ENCODE data around the gene CCDC30. TPM values are rescaled to one million over a fixed set of nuclear protein-coding genes. Genes with fewer than 3 reads are reported as not detected.
"Not testable (repeated sequence)": the region's sequence is repeated elsewhere in the genome, so short reads cannot be mapped to it uniquely, and the experiment has no call there.

The CCDC30 gene
- total RNA-seq, 1 donor from 2014 or later: 3.0 TPM

DNA sequence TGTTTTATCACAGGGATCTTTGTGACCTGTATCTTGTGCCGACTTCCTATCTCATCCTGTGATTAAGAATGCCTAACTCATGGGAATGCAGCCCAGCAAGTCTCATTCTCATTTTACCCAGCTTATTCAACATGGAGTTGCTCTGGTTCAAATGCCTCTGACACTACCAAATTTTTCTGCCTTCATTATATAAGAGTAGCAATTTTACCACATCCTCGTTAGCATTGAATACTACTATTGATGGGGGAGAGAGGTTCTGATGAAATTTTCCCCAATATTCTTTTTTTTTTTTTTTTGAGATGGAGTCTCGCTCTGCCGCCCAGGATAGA, 150.7 kb downstream of the CCDC30 start:
- H3K27ac Mint-ChIP-seq (ENCODE audit: unreplicated experiment): no peak overlapping the region

DNA sequence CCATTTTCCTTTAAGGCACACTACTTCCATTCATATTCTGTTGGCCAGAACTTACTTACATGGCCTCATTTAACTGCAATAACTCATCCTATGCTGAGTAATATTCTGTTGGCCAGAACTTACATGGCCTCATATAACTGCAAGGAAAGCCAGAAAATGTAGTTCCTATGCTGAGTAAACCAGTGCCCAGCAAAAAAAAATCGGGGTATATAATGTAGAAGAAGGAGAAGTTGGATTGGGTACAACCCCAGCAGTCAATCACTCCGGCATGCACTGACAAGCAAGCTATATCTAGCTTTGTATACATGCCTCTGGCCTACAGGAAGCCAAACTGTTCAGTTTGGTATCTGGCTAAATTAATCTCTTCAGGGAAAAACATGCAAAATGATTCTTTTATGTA, 155.8 kb downstream of the CCDC30 start:
- Mint-ChIP-seq H3K9me3 (ENCODE audit: unreplicated experiment) (no peaks in the 10 kb centered on the region), H3K36me3 (ENCODE audit: unreplicated experiment) (no peaks in the 10 kb centered on the region), H3K4me3 (ENCODE audit: unreplicated experiment) (no peak overlapping the region), H3K27ac (ENCODE audit: unreplicated experiment) (no peak overlapping the region), H3K4me1 (ENCODE audit: low read depth, unreplicated experiment) (no peaks in the 10 kb centered on the region), H3K27me3 (ENCODE audit: unreplicated experiment) (no peaks in the 10 kb centered on the region)
- TF ChIP-seq, protein P1, sequence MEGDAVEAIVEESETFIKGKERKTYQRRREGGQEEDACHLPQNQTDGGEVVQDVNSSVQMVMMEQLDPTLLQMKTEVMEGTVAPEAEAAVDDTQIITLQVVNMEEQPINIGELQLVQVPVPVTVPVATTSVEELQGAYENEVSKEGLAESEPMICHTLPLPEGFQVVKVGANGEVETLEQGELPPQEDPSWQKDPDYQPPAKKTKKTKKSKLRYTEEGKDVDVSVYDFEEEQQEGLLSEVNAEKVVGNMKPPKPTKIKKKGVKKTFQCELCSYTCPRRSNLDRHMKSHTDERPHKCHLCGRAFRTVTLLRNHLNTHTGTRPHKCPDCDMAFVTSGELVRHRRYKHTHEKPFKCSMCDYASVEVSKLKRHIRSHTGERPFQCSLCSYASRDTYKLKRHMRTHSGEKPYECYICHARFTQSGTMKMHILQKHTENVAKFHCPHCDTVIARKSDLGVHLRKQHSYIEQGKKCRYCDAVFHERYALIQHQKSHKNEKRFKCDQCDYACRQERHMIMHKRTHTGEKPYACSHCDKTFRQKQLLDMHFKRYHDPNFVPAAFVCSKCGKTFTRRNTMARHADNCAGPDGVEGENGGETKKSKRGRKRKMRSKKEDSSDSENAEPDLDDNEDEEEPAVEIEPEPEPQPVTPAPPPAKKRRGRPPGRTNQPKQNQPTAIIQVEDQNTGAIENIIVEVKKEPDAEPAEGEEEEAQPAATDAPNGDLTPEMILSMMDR (IDR thresholded peaks at IDR 0.05; ENCODE audit: partially characterized antibody, unreplicated experiment): no peak
- DNase-seq: no peak

More for the DNA sequence above, 150.7 kb downstream of the CCDC30 start:
- H3K27me3 Mint-ChIP-seq (ENCODE audit: unreplicated experiment): no peaks in the 10 kb centered on the region
- TF ChIP-seq, protein P1 (IDR thresholded peaks at IDR 0.05; ENCODE audit: partially characterized antibody, unreplicated experiment): no peak
- no peaks in the 10 kb centered on the region for H3K4me1 Mint-ChIP-seq (ENCODE audit: low read depth, unreplicated experiment)
- no peaks in the 10 kb centered on the region for H3K36me3 Mint-ChIP-seq (ENCODE audit: unreplicated experiment)
- no peak overlapping the region for H3K4me3 Mint-ChIP-seq (ENCODE audit: unreplicated experiment)
- H3K9me3 Mint-ChIP-seq (ENCODE audit: unreplicated experiment): no peaks in the 10 kb centered on the region
- DNase-seq: no peak

DNA sequence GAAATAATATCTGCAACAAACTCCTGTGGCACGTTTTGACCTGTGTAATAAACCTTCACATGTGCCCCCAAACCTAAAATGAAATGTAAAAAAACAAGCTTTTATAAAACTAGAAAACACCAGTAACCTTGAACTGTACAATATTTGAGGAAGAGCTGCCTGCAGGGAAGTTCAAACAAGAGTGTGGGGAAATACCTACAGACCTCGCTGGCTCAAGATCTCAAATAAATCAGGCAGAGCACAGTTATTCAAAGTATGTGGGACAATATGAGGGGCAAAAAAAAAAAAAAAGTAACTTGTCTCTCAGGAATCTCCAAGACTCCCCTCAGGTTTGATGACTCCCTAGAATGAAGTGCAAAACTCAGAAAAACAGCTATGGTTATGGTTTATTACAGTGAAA, 157.2 kb downstream of the CCDC30 start:
- TF ChIP-seq, protein P1 (IDR thresholded peaks at IDR 0.05; ENCODE audit: partially characterized antibody, unreplicated experiment): no peak
- Mint-ChIP-seq H3K9me3 (ENCODE audit: unreplicated experiment) (no peaks in the 10 kb centered on the region), H3K36me3 (ENCODE audit: unreplicated experiment) (no peaks in the 10 kb centered on the region), H3K27me3 (ENCODE audit: unreplicated experiment) (no peaks in the 10 kb centered on the region), H3K4me1 (ENCODE audit: low read depth, unreplicated experiment) (no peaks in the 10 kb centered on the region), H3K27ac (ENCODE audit: unreplicated experiment) (no peak overlapping the region), H3K4me3 (ENCODE audit: unreplicated experiment) (no peak overlapping the region)
- no peak for DNase-seq

- H3K4me1 Mint-ChIP-seq (ENCODE audit: low read depth, unreplicated experiment); DNase-seq; H3K9me3 Mint-ChIP-seq (ENCODE audit: unreplicated experiment); H3K27ac Mint-ChIP-seq (ENCODE audit: unreplicated experiment); H3K36me3 Mint-ChIP-seq (ENCODE audit: unreplicated experiment); H3K27me3 Mint-ChIP-seq (ENCODE audit: unreplicated experiment); H3K4me3 Mint-ChIP-seq (ENCODE audit: unreplicated experiment): not testable (repeated sequence)
These were observed 158.1 kb downstream of the CCDC30 start for GRCh38 chr1:42621180-42621579.

DNA sequence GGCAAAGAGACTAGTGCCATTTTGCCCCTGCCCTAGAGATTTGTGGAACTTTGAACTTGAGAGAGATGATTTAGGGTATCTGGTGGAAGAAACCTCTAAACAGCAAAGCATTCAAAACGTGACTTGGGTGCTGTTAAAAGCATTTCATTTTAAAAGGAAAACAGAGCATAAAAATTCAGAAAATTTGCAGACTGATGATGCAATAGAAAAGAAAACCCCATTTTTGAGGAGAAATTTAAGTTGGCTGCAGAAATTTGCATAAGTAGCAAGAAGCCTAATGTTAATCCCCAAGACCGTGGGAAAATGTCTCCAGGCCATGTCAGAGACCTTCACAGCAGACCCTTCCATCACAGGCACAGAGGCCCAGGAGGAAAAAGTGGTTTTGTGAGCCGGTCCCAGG, 164.1 kb downstream of the CCDC30 start:
- DNase-seq; H3K27ac Mint-ChIP-seq (ENCODE audit: unreplicated experiment); H3K27me3 Mint-ChIP-seq (ENCODE audit: unreplicated experiment); H3K9me3 Mint-ChIP-seq (ENCODE audit: unreplicated experiment); H3K4me3 Mint-ChIP-seq (ENCODE audit: unreplicated experiment); H3K36me3 Mint-ChIP-seq (ENCODE audit: unreplicated experiment); H3K4me1 Mint-ChIP-seq (ENCODE audit: low read depth, unreplicated experiment): not testable (repeated sequence)

GRCh38 chr1:42639116-42639515, 176.0 kb downstream of the CCDC30 start:
- TF ChIP-seq, protein P1 (IDR thresholded peaks at IDR 0.05; ENCODE audit: partially characterized antibody, unreplicated experiment): no peak
- Mint-ChIP-seq H3K9me3 (ENCODE audit: unreplicated experiment) (no peaks in the 10 kb centered on the region), H3K27ac (ENCODE audit: unreplicated experiment) (no peak overlapping the region), H3K4me1 (ENCODE audit: low read depth, unreplicated experiment) (no peaks in the 10 kb centered on the region), H3K36me3 (ENCODE audit: unreplicated experiment) (no peaks in the 10 kb centered on the region), H3K27me3 (ENCODE audit: unreplicated experiment) (peaks cover 2% of the 10 kb centered on the region), H3K4me3 (ENCODE audit: unreplicated experiment) (no peak overlapping the region)
- no peak for DNase-seq

All from glutamatergic neuron (in vitro differentiated cells).